GM12891 (cell line): ENCODE data around the gene EFHC2.

Source experiments
- POLR2A ChIP-seq: IDR thresholded peaks from 2 replicates; pipeline ENCODE4 v1.6.1; 2011; ENCODE audit warnings: low read depth, low read length, control low read depth
- POLR2AphosphoS5 ChIP-seq: IDR thresholded peaks from 2 replicates; pipeline ENCODE4 v1.6.1; 2011; ENCODE audit warnings: low read depth, low read length, control low read depth
- TAF1 ChIP-seq: IDR thresholded peaks from 2 replicates; pipeline ENCODE4 v1.6.1; 2011; ENCODE audit warnings: low read depth, low read length, control low read depth

GRCh38 chrX:44223150-44223549, 120.3 kb downstream of the EFHC2 start:
- TF ChIP-seq TAF1 (no peak), POLR2AphosphoS5 (no peak), POLR2A (no peak)
